DMS 273 (cell line): ENCODE results near the gene CRAMP1.

Source experiments
- DNase-seq: peaks from one replicate; lab custom pipeline; 2025; ENCODE audit not compliant: unreplicated experiment; lab: John Stamatoyannopoulos, UW

The CRAMP1 gene

GRCh38 chr16:1655909-1656807 is 44.0 kb downstream of the CRAMP1 start:
- no peak for DNase-seq

GRCh38 chr16:1656808-1657617 is 44.9 kb downstream of the CRAMP1 start:
- DNase-seq: no peak

- no peak for DNase-seq
These were observed 45.7 kb downstream of the CRAMP1 start for GRCh38 chr16:1657841-1658240.

GRCh38 chr16:1659031-1659430 is 46.9 kb downstream of the CRAMP1 start:
- DNase-seq: no peak

- no peak for DNase-seq
These were observed 49.7 kb downstream of the CRAMP1 start for GRCh38 chr16:1661826-1662225.

- no peak for DNase-seq
These were observed 50.4 kb downstream of the CRAMP1 start for GRCh38 chr16:1662543-1662942.

GRCh38 chr16:1665829-1666228 is 53.7 kb downstream of the CRAMP1 start:
- no peak for DNase-seq

- DNase-seq: no peak
These were observed 54.2 kb downstream of the CRAMP1 start for GRCh38 chr16:1666316-1666715.

GRCh38 chr16:1667271-1667670 is 55.1 kb downstream of the CRAMP1 start:
- no peak for DNase-seq

GRCh38 chr16:1667916-1668315 is 55.8 kb downstream of the CRAMP1 start:
- no peak for DNase-seq

GRCh38 chr16:1668612-1669319 is 56.6 kb downstream of the CRAMP1 start:
- DNase-seq: no peak

GRCh38 chr16:1669698-1670097 is 57.5 kb downstream of the CRAMP1 start:
- DNase-seq: no peak

GRCh38 chr16:1670371-1670770 is 58.2 kb downstream of the CRAMP1 start:
- no peak for DNase-seq

- no peak for DNase-seq
These were observed 58.7 kb downstream of the CRAMP1 start for GRCh38 chr16:1670866-1671265.

- no peak for DNase-seq
These were observed 61.4 kb downstream of the CRAMP1 start for GRCh38 chr16:1673424-1674151.

GRCh38 chr16:1674306-1674705 is 62.1 kb downstream of the CRAMP1 start:
- no peak for DNase-seq

GRCh38 chr16:1674751-1675664 is 62.8 kb downstream of the CRAMP1 start:
- no peak for DNase-seq

- DNase-seq: no peak
These were observed 64.5 kb downstream of the CRAMP1 start for GRCh38 chr16:1676661-1677060.

GRCh38 chr16:1677339-1677738 is 65.2 kb downstream of the CRAMP1 start:
- DNase-seq: no peak
